C4-2B (cell line): ENCODE data around the gene AKAP7.

Experiments
- ZFX ChIP-seq: fragments of 450-650 bp; IDR thresholded peaks from 2 replicates; pipeline ENCODE4 v1.6.1; 2017
- TF ChIP-seq, protein P1 (sequence below): fragments of 450-650 bp; conservative IDR thresholded peaks from 2 replicates; pipeline ENCODE4 v1.5.1; 2017; ENCODE audit warnings: mild to moderate bottlenecking

- TF ChIP-seq, protein P1, sequence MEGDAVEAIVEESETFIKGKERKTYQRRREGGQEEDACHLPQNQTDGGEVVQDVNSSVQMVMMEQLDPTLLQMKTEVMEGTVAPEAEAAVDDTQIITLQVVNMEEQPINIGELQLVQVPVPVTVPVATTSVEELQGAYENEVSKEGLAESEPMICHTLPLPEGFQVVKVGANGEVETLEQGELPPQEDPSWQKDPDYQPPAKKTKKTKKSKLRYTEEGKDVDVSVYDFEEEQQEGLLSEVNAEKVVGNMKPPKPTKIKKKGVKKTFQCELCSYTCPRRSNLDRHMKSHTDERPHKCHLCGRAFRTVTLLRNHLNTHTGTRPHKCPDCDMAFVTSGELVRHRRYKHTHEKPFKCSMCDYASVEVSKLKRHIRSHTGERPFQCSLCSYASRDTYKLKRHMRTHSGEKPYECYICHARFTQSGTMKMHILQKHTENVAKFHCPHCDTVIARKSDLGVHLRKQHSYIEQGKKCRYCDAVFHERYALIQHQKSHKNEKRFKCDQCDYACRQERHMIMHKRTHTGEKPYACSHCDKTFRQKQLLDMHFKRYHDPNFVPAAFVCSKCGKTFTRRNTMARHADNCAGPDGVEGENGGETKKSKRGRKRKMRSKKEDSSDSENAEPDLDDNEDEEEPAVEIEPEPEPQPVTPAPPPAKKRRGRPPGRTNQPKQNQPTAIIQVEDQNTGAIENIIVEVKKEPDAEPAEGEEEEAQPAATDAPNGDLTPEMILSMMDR: no peak
- no peak for TF ChIP-seq ZFX
These were observed 146.4 kb downstream of the AKAP7 start for GRCh38 chr6:131281471-131282270.
